ENCODE results near the gene CROCC2. TPM values are rescaled to one million over a fixed set of nuclear protein-coding genes. Genes with fewer than 3 reads are reported as not detected.

Gene CROCC2
- total RNA-seq, 1 donor from 2014 or later = not detected

GRCh38 chr2:240918258-240919091 lies 12.3 kb downstream of the CROCC2 start:
- FAIRE-seq (no peak), DNase-seq (ENCODE audit: low read depth) (no peak)
- Histone ChIP-seq H3K36me3 (ENCODE audit: control insufficient read depth, insufficient read depth, low read length) (no peaks in the 10 kb centered on the region), H3K27me3 (ENCODE audit: control insufficient read depth, insufficient read depth, low read length) (peaks cover 13% of the 10 kb centered on the region), H3K4me3 (ENCODE audit: low read depth, low read length) (no peak overlapping the region)
- no peak for TF ChIP-seq CTCF (IDR thresholded peaks at IDR 0.05; ENCODE audit: insufficient read depth, low read length, severe bottlenecking)

- no peaks in the 10 kb centered on the region for H3K36me3 ChIP-seq (ENCODE audit: control insufficient read depth, insufficient read depth, low read length)
- no peak for TF ChIP-seq CTCF (IDR thresholded peaks at IDR 0.05; ENCODE audit: insufficient read depth, low read length, severe bottlenecking)
- H3K4me3 ChIP-seq (ENCODE audit: low read depth, low read length) = no peak overlapping the region
- no peak for DNase-seq (ENCODE audit: low read depth)
- FAIRE-seq = no peak
- peaks cover 12% of the 10 kb centered on the region for H3K27me3 ChIP-seq (ENCODE audit: control insufficient read depth, insufficient read depth, low read length)
Measured at GRCh38 chr2:240919161-240919781, 13.1 kb downstream of the CROCC2 start.

- H3K36me3 ChIP-seq (ENCODE audit: control insufficient read depth, insufficient read depth, low read length) = no peaks in the 10 kb centered on the region
- FAIRE-seq = no peak
- peaks cover 10% of the 10 kb centered on the region for H3K27me3 ChIP-seq (ENCODE audit: control insufficient read depth, insufficient read depth, low read length)
- H3K4me3 ChIP-seq (ENCODE audit: low read depth, low read length) = no peak overlapping the region
- DNase-seq (ENCODE audit: low read depth) = no peak
- TF ChIP-seq CTCF (IDR thresholded peaks at IDR 0.05; ENCODE audit: insufficient read depth, low read length, severe bottlenecking) = no peak
Measured at GRCh38 chr2:240919786-240920782, 13.9 kb downstream of the CROCC2 start.

GRCh38 chr2:240920783-240921231 lies 14.7 kb downstream of the CROCC2 start:
- H3K4me3 ChIP-seq (ENCODE audit: low read depth, low read length) = no peak overlapping the region
- DNase-seq (ENCODE audit: low read depth) (no peak), FAIRE-seq (no peak)

More at GRCh38 chr2:240920783-240921231, 14.7 kb downstream of the CROCC2 start:
- peaks cover 3% of the 10 kb centered on the region for H3K27me3 ChIP-seq (ENCODE audit: control insufficient read depth, insufficient read depth, low read length)
- no peaks in the 10 kb centered on the region for H3K36me3 ChIP-seq (ENCODE audit: control insufficient read depth, insufficient read depth, low read length)
- TF ChIP-seq CTCF (IDR thresholded peaks at IDR 0.05; ENCODE audit: insufficient read depth, low read length, severe bottlenecking) = no peak
